Skin of body (tissue), 2 donors: ENCODE measurements around the gene ZNF692. TPM values are rescaled to one million over a fixed set of nuclear protein-coding genes. Genes with fewer than 3 reads are reported as not detected.
"Not testable (repeated sequence)": the region's sequence is repeated elsewhere in the genome, so short reads cannot be mapped to it uniquely, and the experiment has no call there.

ENCODE experiments used
- DNase-seq: peaks from one replicate; lab custom pipeline; 2025; lab: John Stamatoyannopoulos, UW
- total RNA-seq: library from RNA; depleted of rRNA; stranded (reverse); fragments of >200 nt; gene quantifications from one replicate; pipeline ENCODE4 v1.2.3, GENCODE V29; 2014

The ZNF692 gene
- total RNA-seq, 1 donor from 2014 or later, result 16.3 TPM

DNA sequence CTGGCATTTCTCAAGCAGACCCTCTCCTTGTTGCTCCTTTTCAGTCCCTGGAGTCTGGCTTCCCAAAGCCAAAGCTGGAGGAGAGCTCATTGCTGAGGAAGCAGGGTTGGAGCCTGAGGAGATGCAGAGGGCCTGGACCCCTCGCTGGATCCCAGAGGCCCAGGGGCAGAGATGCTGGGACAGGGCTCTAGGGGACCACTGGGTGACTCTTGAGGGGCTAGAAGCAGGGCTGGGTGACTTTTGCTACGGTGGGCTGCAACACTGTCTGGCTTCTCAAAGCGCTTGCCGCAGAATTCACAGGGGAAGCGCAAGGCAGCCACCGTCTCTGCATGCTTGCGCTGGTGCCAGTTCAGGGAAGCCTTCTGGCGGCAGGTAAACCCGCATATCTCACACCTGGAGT is 8.8 kb downstream of the ZNF692 start:
- DNase-seq, result no peak

DNA sequence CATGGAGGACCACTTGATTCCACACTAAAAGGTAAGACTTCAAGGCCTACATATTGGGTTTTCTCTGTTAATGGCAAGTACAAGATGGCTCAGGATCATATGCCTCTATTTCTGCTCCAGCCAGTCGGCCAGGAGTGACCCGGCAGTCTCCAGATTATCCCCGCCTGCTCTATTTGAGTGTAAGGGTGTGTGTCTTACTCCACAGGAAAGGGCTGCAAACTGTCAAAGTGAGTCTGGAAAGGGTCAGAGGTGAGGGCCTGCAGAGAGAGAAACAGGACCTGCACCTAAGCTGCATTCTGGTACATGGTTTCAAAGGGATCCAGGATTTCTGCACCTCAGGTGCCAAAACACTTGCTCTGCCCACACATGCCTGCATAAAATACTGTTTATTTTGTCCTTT is 9.2 kb downstream of the ZNF692 start:
- no peak for DNase-seq

DNA sequence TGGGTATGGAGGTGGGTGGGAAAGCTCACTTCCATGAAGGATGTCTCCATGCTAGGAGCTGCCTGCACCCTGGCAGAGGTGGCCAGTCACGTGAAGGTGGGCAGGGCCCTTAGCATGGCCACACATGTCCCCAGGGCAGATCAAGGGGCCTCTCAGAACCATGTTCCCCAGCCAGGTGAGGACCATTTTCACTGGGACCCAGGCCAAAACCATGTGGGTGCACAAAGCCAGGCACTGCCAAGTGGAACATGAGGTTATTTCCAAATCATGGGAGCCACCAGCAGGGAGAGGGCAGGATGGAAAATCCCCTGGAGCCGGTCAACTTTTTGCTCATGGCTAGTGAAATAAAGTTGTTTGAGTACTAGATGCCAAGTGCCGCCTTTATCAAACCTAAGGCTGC is 9.7 kb downstream of the ZNF692 start:
- no peak for DNase-seq

DNA sequence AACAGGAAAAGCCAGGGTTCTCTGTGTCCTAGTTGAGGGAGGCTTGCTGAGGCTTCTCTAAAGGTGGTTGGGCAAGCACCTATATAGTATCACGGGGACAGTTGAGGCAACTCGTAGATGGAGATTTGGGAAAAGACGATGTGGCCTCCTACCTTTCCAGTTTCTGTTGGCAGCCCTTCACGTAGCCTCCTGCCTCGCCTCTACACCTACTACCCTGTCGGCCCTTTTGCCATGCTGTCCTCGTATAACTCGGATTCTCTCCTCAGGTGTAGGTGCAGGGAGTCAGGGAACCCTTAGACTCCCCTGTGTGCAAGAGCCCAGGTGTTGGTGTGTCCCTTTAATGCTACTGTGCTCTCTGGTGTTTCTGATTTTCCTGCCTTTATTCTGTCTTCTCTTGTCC is 10.3 kb downstream of the ZNF692 start:
- DNase-seq, result no peak

DNA sequence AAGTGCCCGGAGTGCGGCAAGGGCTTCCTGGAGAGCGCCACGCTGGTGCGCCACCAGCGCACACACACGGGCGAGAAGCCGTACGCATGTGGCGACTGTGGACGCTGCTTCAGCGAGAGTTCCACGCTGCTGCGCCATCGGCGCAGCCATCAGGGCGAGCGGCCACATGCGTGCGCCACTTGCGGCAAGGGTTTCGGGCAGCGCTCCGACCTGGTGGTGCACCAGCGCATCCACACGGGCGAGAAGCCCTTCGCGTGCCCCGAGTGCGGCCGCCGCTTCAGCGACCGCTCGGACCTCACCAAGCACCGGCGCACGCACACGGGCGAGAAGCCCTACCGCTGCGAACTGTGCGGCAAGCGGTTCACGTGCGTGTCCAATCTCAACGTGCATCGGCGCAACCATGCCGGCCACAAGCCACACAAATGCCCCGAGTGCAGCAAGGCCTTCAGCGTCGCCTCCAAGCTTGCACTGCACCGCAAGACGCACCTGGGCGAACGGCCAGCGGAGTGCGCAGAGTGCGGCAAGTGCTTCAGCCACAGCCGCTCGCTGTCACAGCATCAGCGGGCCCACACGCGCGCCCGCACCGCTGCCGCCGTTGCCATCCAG is 10.8 kb downstream of the ZNF692 start:
- no peak for DNase-seq

DNA sequence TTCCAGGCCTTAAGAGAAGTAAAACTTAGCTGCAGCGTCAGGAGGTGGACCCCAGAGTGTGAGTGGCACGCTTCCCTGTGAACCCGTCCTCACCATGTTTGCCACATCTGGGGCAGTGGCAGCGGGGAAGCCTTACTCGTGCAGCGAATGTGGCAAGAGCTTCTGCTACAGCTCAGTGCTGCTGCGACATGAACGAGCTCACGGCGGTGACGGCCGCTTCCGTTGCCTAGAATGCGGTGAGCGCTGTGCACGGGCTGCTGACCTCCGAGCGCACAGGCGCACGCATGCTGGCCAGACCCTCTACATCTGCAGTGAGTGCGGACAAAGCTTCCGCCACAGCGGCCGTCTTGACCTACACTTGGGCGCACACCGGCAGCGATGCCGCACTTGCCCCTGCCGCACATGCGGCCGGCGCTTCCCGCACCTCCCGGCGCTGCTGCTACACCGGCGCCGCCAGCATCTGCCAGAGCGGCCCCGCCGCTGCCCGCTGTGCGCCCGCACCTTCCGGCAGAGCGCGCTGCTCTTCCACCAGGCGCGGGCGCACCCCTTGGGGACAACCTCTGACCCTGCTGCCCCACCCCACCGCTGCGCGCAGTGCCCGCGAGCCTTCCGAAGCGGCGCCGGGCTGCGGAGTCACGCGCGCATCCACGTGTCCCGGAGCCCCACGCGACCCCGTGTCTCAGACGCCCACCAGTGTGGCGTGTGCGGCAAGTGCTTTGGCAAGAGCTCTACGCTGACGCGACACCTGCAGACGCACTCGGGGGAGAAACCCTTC is 11.5 kb downstream of the ZNF692 start:
- DNase-seq, result no peak

DNA sequence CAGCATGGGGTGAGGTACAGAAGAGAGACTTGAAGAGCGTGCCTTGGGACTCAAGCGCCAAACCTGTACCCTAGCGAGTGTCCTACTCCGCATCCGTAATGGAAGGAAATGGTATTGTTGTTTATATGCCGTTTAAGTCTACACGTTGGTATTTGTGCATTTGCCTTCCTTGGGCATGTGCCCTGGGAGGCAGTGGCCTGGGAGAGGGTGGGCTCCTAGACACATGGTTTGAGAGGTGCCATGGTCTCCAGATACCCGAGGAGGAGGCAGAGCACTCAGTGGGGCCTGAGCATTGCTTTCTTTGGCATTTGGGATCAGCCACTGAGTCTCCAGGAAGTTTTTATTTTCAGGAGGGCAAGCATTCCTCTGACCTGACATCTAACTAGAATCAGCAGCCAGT is 14.4 kb downstream of the ZNF692 start:
- no peak for DNase-seq

DNA sequence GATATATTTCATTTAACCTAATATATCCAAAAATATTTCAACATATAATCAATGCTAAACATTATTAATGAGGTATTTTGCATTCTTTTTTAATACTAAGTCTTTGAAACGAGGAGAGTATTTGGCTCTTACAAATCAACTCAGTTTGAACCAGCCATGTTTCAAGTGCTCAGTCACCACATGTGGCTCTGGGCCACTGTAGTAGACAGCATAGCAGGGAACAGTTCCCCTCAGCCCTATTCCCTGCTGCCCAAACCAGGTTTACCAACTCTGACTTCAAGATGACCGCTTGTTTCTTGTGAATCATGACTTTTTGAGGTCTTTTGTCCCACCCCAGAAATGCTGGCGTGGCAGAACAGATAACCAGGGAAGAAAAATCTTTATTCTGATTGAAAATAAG is 15.2 kb downstream of the ZNF692 start:
- no peak for DNase-seq

DNA sequence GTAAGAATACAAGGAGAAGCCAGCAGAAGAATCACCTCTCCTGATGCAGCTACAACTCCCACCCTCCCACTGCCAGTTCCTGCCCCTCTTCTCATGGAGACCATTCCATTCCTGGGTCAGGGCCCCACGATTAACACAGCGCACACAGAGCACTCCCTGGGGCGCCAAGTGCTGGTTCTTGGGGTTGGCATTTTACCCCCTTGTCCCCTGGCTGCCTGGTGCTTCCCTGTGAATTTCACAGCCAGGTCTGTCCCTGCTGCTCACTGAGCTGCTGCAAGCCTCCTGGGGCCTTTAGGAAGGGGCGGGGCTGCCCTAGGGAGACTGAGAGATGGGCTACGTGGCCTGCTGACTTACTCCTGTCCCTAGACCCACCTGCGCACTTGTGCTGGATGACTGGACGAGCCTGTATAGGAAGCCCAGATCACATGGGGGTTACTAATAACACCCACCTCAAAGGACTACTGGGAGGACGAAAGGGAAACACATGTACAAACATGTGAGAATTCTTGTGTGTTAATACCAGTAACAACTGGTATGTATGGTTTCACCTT is 16.0 kb downstream of the ZNF692 start:
- no peak for DNase-seq

DNA sequence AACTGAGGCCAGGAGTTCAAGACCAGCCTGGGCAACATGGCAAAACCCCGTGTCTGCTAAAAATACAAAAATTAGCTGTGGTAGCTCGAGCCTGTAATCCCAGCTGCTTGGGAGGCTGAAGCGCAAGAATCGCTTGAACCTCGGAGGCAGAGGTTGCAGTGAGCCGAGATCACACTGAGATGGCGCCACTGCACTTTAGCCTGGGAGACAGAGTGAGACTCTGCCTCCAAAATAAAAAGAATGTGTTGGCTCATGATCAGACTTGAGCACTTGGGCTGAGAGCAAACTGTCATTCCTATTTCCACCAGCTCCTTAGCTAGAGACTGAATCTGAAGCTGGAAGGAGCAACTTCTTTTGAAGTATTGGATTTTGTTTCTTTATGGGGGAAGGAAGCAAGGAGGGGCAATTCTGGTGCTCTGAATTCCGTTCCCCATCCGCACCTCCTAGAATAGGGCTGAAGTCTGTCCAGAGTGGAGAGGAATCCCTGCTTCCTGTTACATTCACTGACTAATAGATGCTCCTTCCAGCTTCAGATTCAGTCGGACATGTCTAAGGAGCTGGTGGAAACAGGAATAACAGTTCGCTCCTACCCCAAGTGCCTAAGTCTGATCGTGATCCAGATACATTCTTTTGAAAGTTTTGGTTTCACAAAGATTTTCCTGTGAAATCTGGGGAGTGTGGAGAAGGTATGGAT is 17.0 kb downstream of the ZNF692 start:
- peak; percentile 48 for DNase-seq

DNA sequence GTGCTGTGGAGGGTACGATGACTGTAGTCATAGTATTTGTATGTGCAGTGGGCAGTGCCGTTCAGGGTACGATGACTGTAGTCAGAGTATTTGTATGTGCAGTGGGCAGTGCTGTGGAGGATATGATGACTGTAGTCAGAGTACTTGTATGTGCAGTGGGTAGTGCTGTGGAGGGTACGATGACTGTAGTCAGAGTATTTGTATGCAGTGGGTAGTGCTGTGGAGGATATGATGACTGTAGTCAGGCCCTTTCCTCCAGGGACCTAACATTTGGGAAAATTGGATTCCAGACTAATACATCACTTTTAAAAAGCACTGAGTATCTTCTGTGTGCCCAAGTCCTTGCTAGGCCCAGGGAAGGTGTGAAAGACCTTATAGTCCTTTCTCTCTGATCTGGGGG is 17.9 kb downstream of the ZNF692 start:
- no peak for DNase-seq

DNA sequence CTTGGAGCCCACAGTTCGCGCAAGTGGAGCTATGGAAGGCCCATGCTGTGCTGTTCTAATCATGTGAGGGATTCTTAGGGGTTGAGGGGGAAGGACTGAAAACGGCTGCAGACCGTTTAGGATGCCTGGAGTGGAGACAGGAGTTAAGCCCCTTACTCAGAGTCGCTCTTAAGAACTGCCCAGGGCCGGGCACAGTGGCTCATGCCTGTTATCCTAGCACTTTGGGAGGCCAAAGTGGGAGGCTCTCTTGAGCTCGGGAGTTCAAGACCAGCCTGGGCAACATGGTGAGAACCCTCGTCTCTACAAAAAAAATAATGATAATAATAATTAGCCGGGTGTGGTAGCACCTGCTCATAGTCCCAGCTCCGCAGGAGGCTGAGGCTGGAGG is 19.7 kb downstream of the ZNF692 start:
- DNase-seq, result no peak

DNA sequence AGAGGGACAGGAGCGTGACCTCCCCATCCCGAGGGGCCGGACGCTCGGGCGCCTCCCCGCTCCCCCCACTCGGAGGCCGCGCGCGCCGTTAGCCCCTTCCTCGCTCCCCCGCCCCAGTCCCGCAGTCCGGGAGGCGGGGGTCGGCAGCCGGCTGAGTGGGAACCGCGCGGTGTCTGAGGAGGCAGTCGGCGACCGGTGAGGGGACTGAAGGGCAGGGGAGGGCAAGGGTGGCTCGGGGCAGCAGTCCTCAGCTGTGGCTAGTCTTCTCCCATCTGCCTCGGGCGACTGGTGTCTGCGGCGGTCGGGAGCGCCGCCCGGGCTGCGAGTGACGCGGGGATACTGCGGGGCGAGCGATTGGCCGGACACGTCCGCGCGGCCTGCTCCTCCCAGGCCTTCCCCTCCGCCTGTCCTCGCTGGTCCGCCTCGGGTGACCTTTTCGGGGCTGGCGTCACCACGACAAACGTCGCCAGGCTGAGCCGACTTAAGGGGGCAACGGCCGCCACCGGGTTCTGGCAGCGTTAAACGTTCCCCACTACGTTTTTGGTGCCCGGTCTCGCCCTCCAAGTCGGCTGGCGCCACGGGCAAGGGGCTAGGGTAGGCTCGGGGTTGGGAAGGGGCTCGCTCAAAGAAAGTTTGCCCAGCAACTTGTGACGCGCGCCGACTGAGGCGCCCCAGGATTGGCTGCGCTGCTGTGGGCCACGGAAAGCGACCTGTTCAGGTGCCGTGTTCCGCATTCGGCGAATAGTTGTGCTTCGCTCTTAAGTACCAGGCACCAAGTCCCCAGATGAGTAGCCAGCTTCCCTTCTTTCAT is 20.3 kb downstream of the ZNF692 start:
- peak; percentile 88 for DNase-seq

DNA sequence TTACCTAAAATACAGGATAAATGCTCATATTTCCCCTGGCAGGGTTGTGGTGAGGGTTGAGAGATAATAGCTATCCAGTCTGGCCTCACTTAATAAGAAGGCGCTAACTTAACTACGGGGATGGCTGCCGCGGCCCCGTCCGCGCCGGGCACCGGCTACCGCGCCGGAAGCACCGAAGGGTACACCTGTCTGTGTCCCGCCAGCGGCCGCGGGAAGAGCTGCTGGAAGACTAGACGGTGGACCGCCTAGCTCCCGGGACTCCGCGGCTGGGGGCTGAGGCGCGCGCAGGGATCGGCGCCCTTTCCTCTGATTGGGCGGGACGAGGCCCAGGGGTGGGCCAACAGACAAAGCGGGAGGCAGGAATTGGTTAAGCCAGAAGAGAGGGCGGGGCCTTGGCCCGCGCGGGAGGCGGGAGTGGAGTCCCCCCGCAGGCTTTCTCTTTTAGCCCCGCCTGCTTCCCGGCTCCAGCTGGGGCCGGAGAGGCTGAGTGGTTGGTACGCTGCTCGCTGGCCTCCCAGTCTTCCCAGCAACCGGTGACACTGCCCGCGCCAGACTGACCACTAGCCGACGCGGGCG is 21.0 kb downstream of the ZNF692 start, which contains the start of gene ZNF672:
Gene ZNF672 (plus strand): TSS at position 444 of the 576 bp plus-strand sequence. CDS start 9,051 bp downstream, outside the sequence.
- DNase-seq, result peak; percentile 96

DNA sequence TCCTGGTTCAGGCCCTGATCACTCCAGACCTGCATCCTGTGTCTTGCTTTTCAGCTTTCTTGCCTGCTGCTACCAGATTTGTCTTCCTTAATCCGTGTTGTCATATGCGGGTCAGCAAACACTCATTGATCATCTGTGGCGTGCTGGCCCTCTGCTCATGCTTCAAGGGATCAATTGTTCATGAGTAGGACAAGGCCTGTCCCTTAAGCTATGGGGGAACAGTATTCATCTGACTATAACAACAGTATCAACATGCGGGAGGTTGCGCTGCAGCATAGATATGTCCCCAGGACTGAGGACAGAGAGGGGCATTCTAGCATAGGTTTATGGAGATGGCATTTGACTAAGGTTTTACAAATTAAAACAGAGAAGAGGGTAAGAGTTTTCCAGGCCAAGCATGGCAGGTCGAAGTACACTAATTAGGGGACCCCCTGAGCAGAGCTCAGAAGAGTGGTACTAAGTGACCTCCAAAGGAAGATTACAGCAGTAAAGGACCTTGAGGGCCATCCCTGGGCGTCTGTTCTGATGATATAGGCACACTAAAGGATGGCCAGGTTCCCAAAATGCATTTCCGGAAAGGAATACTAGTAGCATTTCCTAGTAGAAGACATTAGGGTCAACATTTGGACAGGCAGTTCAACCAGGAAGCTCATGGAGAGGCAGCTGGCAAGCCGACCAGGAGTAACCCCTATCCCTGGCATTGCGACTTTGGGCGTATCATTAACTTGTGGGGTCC is 21.7 kb downstream of the ZNF692 start:
- no peak for DNase-seq

DNA sequence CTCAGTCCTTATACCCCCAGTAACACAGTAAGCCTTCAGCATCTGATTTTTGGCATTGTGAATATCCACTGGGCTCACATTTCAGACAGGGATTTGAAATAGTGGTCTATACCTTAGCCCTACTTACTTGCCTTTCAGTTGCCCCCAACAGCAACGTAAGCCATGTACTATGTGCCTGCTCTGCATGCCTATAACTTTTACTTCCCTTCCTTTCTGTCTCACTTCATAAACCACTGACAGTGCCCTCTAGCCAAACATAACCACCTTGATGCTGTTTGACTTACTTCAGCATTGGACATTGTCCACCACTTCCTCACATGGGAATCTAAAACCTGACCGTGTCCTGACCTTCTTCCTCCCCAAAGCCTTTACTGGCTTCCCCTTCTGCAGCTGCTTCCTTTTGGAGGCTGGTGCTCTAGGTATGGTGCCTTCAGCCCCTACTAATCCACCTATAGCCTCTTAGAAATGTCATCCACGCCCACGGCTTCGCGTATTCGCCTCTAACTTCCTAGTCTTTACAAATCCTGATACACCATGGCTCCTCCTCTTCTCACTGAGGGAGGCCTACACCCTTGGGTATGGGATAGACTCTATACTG is 24.4 kb downstream of the ZNF692 start:
- DNase-seq, result no peak

DNA sequence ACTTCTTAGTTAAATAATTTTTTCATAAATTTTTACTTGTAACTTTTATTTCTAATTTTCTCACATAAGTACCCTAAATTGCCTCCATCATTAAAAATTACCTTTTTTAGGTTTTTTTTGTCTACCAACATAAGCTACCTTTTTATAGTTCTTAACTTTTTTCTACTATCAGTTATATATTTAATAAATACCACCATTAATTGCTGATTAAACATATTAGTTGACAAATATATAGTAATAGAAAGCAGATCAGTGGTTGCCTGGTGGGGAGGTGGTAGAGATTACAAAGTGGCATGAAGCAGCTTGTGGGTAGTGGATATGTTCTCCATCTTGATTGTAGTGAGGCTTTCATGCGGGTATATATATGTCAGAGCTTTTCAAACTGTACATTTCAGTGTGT is 27.0 kb downstream of the ZNF692 start:
- DNase-seq, result no peak

DNA sequence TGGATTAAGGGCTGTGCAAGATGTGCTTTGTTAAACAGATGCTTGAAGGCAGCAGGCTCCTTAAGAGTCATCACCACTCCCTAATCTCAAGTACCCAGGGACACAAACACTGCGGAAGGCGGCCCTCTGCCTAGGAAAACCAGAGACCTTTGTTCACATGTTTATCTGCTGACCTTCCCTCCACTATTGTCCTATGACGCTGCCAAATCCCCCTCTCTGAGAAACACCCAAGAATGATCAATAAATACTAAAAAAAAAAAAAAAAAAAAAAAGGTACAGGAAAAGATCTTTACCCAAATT is 28.2 kb downstream of the ZNF692 start:
- DNase-seq, result not testable (repeated sequence)

DNA sequence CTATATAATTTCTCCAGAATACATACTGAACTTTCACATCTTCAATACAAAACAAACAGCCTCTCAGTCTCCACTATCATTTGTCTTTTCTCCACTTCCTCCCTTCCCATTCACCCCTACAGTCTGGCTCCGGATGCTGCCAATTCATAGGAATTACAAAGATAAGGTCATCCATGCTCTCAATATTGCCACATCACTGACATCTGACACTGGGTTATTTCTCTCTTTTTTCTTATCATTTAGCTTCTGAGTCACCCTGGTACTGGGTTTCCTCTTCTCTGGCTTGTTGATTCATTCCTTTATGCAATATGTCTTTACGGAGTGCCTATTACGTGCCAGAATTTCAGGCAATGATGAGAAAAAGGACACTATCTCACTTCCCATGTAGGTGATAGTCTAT is 30.0 kb downstream of the ZNF692 start:
- DNase-seq, result no peak
